GM18526 (cell line): ENCODE results near the gene NDNF.

ENCODE experiments used
- POLR2A ChIP-seq: IDR thresholded peaks from 3 replicates; pipeline ENCODE4 v1.6.1; 2011; ENCODE audit not compliant: insufficient read length; ENCODE audit errors: extremely low read depth

NDNF gene

GRCh38 chr4:121079376-121079775, 7.0 kb upstream of the NDNF start:
- no peak for TF ChIP-seq POLR2A

GRCh38 chr4:121077496-121077895, 5.2 kb upstream of the NDNF start:
- no peak for TF ChIP-seq POLR2A

GRCh38 chr4:121076416-121076815, 4.1 kb upstream of the NDNF start:
- no peak for TF ChIP-seq POLR2A

GRCh38 chr4:121073672-121074381, 1.5 kb upstream of the NDNF start:
- TF ChIP-seq POLR2A = no peak

- no peak for TF ChIP-seq POLR2A
Measured at GRCh38 chr4:121073004-121073435, 685 bp upstream of the NDNF start.

GRCh38 chr4:121071640-121072223, 603 bp downstream of the NDNF start:
- no peak for TF ChIP-seq POLR2A

- no peak for TF ChIP-seq POLR2A
Measured at GRCh38 chr4:121070696-121071639, 1.4 kb downstream of the NDNF start.

GRCh38 chr4:121070274-121070673, 2.1 kb downstream of the NDNF start:
- TF ChIP-seq POLR2A = no peak

GRCh38 chr4:121069430-121069829, 2.9 kb downstream of the NDNF start:
- no peak for TF ChIP-seq POLR2A

- TF ChIP-seq POLR2A = no peak
Measured at GRCh38 chr4:121064482-121064881, 7.9 kb downstream of the NDNF start.

GRCh38 chr4:121062521-121062920, 9.8 kb downstream of the NDNF start:
- no peak for TF ChIP-seq POLR2A

GRCh38 chr4:121061861-121062260, 10.5 kb downstream of the NDNF start:
- TF ChIP-seq POLR2A = no peak

- no peak for TF ChIP-seq POLR2A
Measured at GRCh38 chr4:121061215-121061614, 11.1 kb downstream of the NDNF start.

GRCh38 chr4:121057466-121057922, 14.8 kb downstream of the NDNF start:
- no peak for TF ChIP-seq POLR2A

- TF ChIP-seq POLR2A = no peak
Measured at GRCh38 chr4:121056066-121056465, 16.3 kb downstream of the NDNF start.

- no peak for TF ChIP-seq POLR2A
Measured at GRCh38 chr4:121054373-121054772, 18.0 kb downstream of the NDNF start.

GRCh38 chr4:121053601-121054143, 18.7 kb downstream of the NDNF start:
- no peak for TF ChIP-seq POLR2A
